Glutamatergic neuron (in vitro differentiated cells): ENCODE data around the gene SPDYE1. TPM values are rescaled to one million over a fixed set of nuclear protein-coding genes. Genes with fewer than 3 reads are reported as not detected.

ENCODE experiments used
- DNase-seq: peaks from one replicate; pipeline ENCODE4 v3.0.0; 2022
- H3K27ac Mint-ChIP-seq: one replicate; pipeline ENCODE4 v1.8.0; 2020; ENCODE audit warnings: mild to moderate bottlenecking, mixed read lengths, inconsistent platforms; ENCODE audit not compliant: unreplicated experiment
- H3K27me3 Mint-ChIP-seq: one replicate; pipeline ENCODE4 v1.8.0; 2020; ENCODE audit warnings: mild to moderate bottlenecking, moderate library complexity, mixed read lengths, inconsistent platforms; ENCODE audit not compliant: unreplicated experiment
- H3K36me3 Mint-ChIP-seq: one replicate; pipeline ENCODE4 v1.8.0; 2020; ENCODE audit warnings: mild to moderate bottlenecking, mixed read lengths, inconsistent platforms; ENCODE audit not compliant: unreplicated experiment
- H3K4me1 Mint-ChIP-seq: one replicate; pipeline ENCODE4 v1.8.0; 2020; ENCODE audit warnings: mild to moderate bottlenecking, low read depth, mixed read lengths, inconsistent platforms; ENCODE audit not compliant: unreplicated experiment
- H3K4me3 Mint-ChIP-seq: one replicate; pipeline ENCODE4 v1.8.0; 2020; ENCODE audit warnings: mild to moderate bottlenecking, mixed read lengths, inconsistent platforms; ENCODE audit not compliant: unreplicated experiment
- H3K9me3 Mint-ChIP-seq: one replicate; pipeline ENCODE4 v1.8.0; 2020; ENCODE audit warnings: mild to moderate bottlenecking, moderate library complexity, mixed read lengths, inconsistent platforms; ENCODE audit not compliant: unreplicated experiment
- CTCF ChIP-seq: fragments of 200-600 bp; sonication (generic); IDR thresholded peaks from one replicate; pipeline ENCODE4 v1.5.0; 2021; ENCODE audit not compliant: partially characterized antibody, unreplicated experiment
- total RNA-seq: library from RNA; stranded (reverse); fragmentation: NEBNext Ultra II Directional; extraction: Animal tissue kit (Norgen Biotek cat#: 25700); gene quantifications from one replicate; pipeline ENCODE4 v1.2.1, GENCODE V29; 2021; ENCODE audit not compliant: unreplicated experiment

Gene SPDYE1
- total RNA-seq, 1 donor from 2014 or later = not detected

- Mint-ChIP-seq H3K27ac (no peak overlapping the region), H3K4me1 (peaks cover 26% of the 10 kb centered on the region), H3K27me3 (peaks cover 10% of the 10 kb centered on the region), H3K4me3 (peak overlapping the region; percentile 37), H3K9me3 (peaks cover 8% of the 10 kb centered on the region), H3K36me3 (peaks cover 7% of the 10 kb centered on the region)
- no peak for DNase-seq
- no peak for TF ChIP-seq CTCF
These were observed 50.5 kb downstream of the SPDYE1 start for GRCh38 chr7:44048031-44048795.

GRCh38 chr7:44050121-44050914, 52.6 kb downstream of the SPDYE1 start:
- Mint-ChIP-seq H3K4me3 (no peak overlapping the region), H3K9me3 (peaks cover 3% of the 10 kb centered on the region)
- no peak for DNase-seq

GRCh38 chr7:44050915-44051560, 53.3 kb downstream of the SPDYE1 start:
- peaks cover 5% of the 10 kb centered on the region for H3K27me3 Mint-ChIP-seq
- peaks cover 7% of the 10 kb centered on the region for H3K36me3 Mint-ChIP-seq
- H3K9me3 Mint-ChIP-seq = peaks cover 2% of the 10 kb centered on the region
- H3K4me1 Mint-ChIP-seq = peaks cover 14% of the 10 kb centered on the region
- no peak overlapping the region for H3K4me3 Mint-ChIP-seq
- TF ChIP-seq CTCF = no peak
- no peak for DNase-seq
- no peak overlapping the region for H3K27ac Mint-ChIP-seq

More at GRCh38 chr7:44050121-44050914, 52.6 kb downstream of the SPDYE1 start:
- Mint-ChIP-seq H3K36me3 (peaks cover 7% of the 10 kb centered on the region), H3K4me1 (peaks cover 20% of the 10 kb centered on the region), H3K27me3 (peaks cover 5% of the 10 kb centered on the region), H3K27ac (no peak overlapping the region)
- TF ChIP-seq CTCF = no peak

- Mint-ChIP-seq H3K9me3 (no peaks in the 10 kb centered on the region), H3K27me3 (peaks cover 5% of the 10 kb centered on the region), H3K36me3 (peaks cover 4% of the 10 kb centered on the region), H3K4me3 (no peak overlapping the region), H3K27ac (no peak overlapping the region), H3K4me1 (peaks cover 9% of the 10 kb centered on the region)
- no peak for TF ChIP-seq CTCF
- DNase-seq = no peak
These were observed 54.0 kb downstream of the SPDYE1 start for GRCh38 chr7:44051611-44052220.
